Ovary (tissue), 10 donors: ENCODE results near the gene CACNG7. TPM values are rescaled to one million over a fixed set of nuclear protein-coding genes. Genes with fewer than 3 reads are reported as not detected.
A peak's percentile ranks its signal among the peaks of the same experiment; 100 is the strongest.

Experiments
- DNase-seq, 5 donors: peaks; one replicate each; pipeline ENCODE4 v3.0.0-alpha.2; 2019 to 2020
- H3K27ac ChIP-seq, 2 donors: fragments of 200-600 bp; one replicate each; pipeline versions ENCODE4 v1.5.1 to v1.8.0; 2019 to 2022
- H3K27me3 ChIP-seq: fragments of 200-600 bp; one replicate; pipeline ENCODE4 v1.8.0; 2022
- H3K36me3 ChIP-seq: fragments of 200-600 bp; sonication (generic); one replicate; pipeline ENCODE4 v1.5.1; 2019
- H3K4me1 ChIP-seq: one replicate; pipeline ENCODE4 v1.8.1; 2013; ENCODE audit warnings: mild to moderate bottlenecking, moderate library complexity; ENCODE audit not compliant: insufficient read depth
- H3K4me3 ChIP-seq: fragments of 200-600 bp; sonication (generic); one replicate; pipeline ENCODE4 v1.5.1; 2017
- H3K9me3 ChIP-seq, 2 donors: fragments of 200-600 bp in 1 of 2; sonication (generic) in 1 of 2; one replicate each; pipeline versions ENCODE4 v1.5.1 to v1.8.1; 2013 to 2019; ENCODE audit warnings: mild to moderate bottlenecking in 1 of 2, moderate library complexity in 1 of 2
- EP300 ChIP-seq: sonication (generic); formaldehyde crosslinking; IDR thresholded peaks from one replicate; pipeline ENCODE4 v1.6.1; 2017; ENCODE audit warnings: antibody characterized with exemption
- POLR2A ChIP-seq: fragments of 450-650 bp; IDR thresholded peaks from one replicate; pipeline ENCODE4 v1.6.1; 2017; ENCODE audit warnings: antibody characterized with exemption, mild to moderate bottlenecking, moderate library complexity
- WGBS, 3 donors: extraction: QIAGEN DNeasy Blood & Tissue Kit in 1 of 3; methylation state at CpG; one replicate each; pipeline versions ENCODE4 v1.1.5 to v1.1.7; 2013 to 2017; 5-methylcytosine and 5-hydroxymethylcytosine counted together
- intact Hi-C, 4 donors: fragments of 100-400 bp; cut with DNase I; formaldehyde crosslinking; loops; one replicate each; pipeline versions ENCODE4 v1.11.0 to v1.15.1; 2022 to 2023
- long read RNA-seq, 3 donors: library from polyadenylated mRNA in 2 of 3; unstranded in 2 of 3; transcript quantifications; one replicate each; pipeline ENCODE4 v2.0.0 and lab custom pipeline, GENCODE V29; 2021 to 2026
- polyA plus RNA-seq, 2 donors: library from polyadenylated mRNA; stranded (reverse); fragments of 200-250 nt in 1 of 2; fragments of 350-450 nt in 1 of 2; fragmentation: Illumina TruSeq in 1 of 2; extraction: RNeasy Lipid Tissue Mini Kit (QIAGEN cat#74804) in 1 of 2; gene quantifications; one replicate each; pipeline ENCODE4 v1.2.3, GENCODE V29; 2013 to 2014
- total RNA-seq, 7 donors: library from RNA; depleted of rRNA in 2 of 7; stranded (reverse); fragments of >200 nt in 2 of 7; fragmentation: NEBNext Ultra II Directional in 3 of 7; extraction: Animal tissue kit (Norgen Biotek cat#: 25700) in 3 of 7; gene quantifications; one replicate each; pipeline versions ENCODE4 v1.1.0 to v1.2.4, GENCODE V29; 2016 to 2023
- TF ChIP-seq, protein P1 (sequence below), 3 donors: fragments of 450-650 bp in 2 of 3; fragments of 200-600 bp in 1 of 3; IDR thresholded peaks; one replicate each; pipeline versions ENCODE4 v1.5.1 to v1.8.0; 2016 to 2022; ENCODE audit warnings: antibody characterized with exemption in 3 of 3, mild to moderate bottlenecking in 1 of 3
- donor health status: DM: no; HTN: no; CAD: no; lungs with moderate emphysema.
- donor health status: DM: no; HTN: no; CAD: no.
- donor health status: Bipolar disorder and iron deficiency.
- donor health status: DM: yes; HTN: yes; CAD: no.
- donor health status: DM: no; HTN: no; CAD: no.
- donor health status: DM: yes; HTN: yes; CAD: no.

CACNG7 gene
- total RNA-seq (not detected), polyA plus RNA-seq (under 1 TPM in 1 of 2 donors, not detected in 1; 0.02 TPM)
- long read RNA-seq, donor 1, result 0 reads
- long read RNA-seq, donor 2, partial matches to known transcripts, result 0 of 1 reads
- long read RNA-seq, donor 2, other reads (novel, unspliced or antisense), result 0 of 1 reads
- long read RNA-seq, donor 3, result 0 reads

DNA sequence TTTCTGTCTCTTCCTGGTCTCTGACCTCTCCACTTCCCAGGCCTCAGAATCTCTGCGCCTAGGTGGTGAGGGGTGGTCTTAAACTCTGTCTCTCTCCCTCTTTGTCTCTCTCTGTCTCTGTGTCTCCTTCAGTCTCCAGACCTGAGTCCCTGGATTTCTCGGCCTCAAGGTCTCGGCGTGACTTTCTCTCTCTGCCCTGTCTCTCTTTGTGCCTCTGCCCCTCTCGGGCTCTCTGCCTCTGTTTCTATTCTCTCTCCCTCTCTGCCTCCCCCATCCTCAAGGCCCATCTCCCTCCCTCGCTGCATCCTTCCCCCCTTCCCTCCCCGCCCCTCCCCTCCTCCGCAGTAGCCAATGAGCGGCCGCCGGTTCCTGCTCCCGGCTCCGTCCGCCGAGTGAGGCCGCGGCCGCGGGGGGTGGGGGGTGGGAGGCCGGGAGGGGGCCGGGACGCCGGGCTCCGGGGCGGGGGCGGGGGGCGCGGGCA, at the start of gene CACNG7:
Gene CACNG7, plus strand, starts transcription at position 344 of the 481 bp plus-strand sequence. CDS start 3,554 bp downstream, outside the sequence.
- peaks cover 3% of the 10 kb centered on the region for H3K27me3 ChIP-seq
- peaks cover 2% of the 10 kb centered on the region for H3K4me1 ChIP-seq
- H3K4me3 ChIP-seq, result no peak within 1 kb of the TSS
- WGBS, 3 donors, result 1% methylated on average over 19 to 28 of the region's 28 CpGs
- no peak for DNase-seq
- H3K27ac ChIP-seq, result no peak within 1 kb of the TSS
- H3K36me3 ChIP-seq, result no peaks in the 10 kb centered on the region
- TF ChIP-seq POLR2A (no peak), EP300 (no peak)
- TF ChIP-seq, protein P1, sequence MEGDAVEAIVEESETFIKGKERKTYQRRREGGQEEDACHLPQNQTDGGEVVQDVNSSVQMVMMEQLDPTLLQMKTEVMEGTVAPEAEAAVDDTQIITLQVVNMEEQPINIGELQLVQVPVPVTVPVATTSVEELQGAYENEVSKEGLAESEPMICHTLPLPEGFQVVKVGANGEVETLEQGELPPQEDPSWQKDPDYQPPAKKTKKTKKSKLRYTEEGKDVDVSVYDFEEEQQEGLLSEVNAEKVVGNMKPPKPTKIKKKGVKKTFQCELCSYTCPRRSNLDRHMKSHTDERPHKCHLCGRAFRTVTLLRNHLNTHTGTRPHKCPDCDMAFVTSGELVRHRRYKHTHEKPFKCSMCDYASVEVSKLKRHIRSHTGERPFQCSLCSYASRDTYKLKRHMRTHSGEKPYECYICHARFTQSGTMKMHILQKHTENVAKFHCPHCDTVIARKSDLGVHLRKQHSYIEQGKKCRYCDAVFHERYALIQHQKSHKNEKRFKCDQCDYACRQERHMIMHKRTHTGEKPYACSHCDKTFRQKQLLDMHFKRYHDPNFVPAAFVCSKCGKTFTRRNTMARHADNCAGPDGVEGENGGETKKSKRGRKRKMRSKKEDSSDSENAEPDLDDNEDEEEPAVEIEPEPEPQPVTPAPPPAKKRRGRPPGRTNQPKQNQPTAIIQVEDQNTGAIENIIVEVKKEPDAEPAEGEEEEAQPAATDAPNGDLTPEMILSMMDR (IDR thresholded peaks at IDR 0.05), result no peak
- intact Hi-C loops, result loop anchor here in 1 of 4 donors (10.0 kb wide), 1 partner anchor 64 kb away; no protein-coding TSS in a partner anchor
- H3K9me3 ChIP-seq, result no peaks in the 10 kb centered on the region

DNA sequence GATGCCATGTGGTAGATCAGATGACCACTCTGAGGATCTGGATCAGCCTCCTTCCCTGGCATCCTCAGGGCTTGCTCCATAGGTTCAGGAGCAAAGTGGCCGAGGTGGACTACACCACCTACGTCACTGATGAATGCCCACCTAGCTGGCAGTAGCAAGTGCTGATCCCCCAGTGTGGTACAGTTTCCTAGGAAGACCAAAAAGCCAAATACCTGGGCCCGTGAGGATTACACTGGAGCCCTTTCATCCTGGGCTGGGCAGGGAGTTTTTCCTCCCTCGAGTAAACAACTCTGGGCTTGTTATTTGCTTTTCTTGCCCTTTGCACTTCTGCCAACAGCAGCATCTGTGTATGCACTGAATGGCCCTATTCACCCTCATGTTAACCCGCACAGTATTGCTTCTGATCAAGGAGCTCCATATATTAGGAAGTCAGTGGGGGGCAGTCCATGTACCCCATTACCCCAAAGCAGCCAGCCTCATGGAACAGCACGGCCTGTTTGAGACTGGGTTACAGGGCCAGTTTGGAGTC, 44.7 kb upstream of the CACNG7 start:
- Histone ChIP-seq H3K4me3 (no peak overlapping the region), H3K27me3 (no peaks in the 10 kb centered on the region), H3K4me1 (peaks cover 4% of the 10 kb centered on the region), H3K27ac (no peak overlapping the region), H3K9me3 (no peaks in the 10 kb centered on the region), H3K36me3 (no peaks in the 10 kb centered on the region)
- intact Hi-C loops, result loop anchor here in 1 of 4 donors (5.0 kb wide), 1 partner anchor 667 kb away; no protein-coding TSS in a partner anchor
- 70 to 79% (median 78%) methylated on average over 6 of the region's 6 CpGs for WGBS, 3 donors
- DNase-seq, result no peak
- TF ChIP-seq EP300, result no peak
- TF ChIP-seq, protein P1 (IDR thresholded peaks at IDR 0.05), result no peak
- no peak for TF ChIP-seq POLR2A

GRCh38 chr19:53865523-53865917, 43.6 kb upstream of the CACNG7 start:
- Histone ChIP-seq H3K9me3 (no peaks in the 10 kb centered on the region), H3K4me3 (no peak overlapping the region), H3K27ac (peak overlapping the region in 1 of 2 donors; percentile 82), H3K36me3 (no peaks in the 10 kb centered on the region), H3K27me3 (no peaks in the 10 kb centered on the region), H3K4me1 (peaks cover 6% of the 10 kb centered on the region)
- TF ChIP-seq, protein P1 (IDR thresholded peaks at IDR 0.05), result no peak
- TF ChIP-seq POLR2A (no peak), EP300 (no peak)
- no peak for DNase-seq
- intact Hi-C loops, result no loop called here
- WGBS, 3 donors, result 55 to 57% (median 56%) methylated on average over 9 of the region's 9 CpGs

DNA sequence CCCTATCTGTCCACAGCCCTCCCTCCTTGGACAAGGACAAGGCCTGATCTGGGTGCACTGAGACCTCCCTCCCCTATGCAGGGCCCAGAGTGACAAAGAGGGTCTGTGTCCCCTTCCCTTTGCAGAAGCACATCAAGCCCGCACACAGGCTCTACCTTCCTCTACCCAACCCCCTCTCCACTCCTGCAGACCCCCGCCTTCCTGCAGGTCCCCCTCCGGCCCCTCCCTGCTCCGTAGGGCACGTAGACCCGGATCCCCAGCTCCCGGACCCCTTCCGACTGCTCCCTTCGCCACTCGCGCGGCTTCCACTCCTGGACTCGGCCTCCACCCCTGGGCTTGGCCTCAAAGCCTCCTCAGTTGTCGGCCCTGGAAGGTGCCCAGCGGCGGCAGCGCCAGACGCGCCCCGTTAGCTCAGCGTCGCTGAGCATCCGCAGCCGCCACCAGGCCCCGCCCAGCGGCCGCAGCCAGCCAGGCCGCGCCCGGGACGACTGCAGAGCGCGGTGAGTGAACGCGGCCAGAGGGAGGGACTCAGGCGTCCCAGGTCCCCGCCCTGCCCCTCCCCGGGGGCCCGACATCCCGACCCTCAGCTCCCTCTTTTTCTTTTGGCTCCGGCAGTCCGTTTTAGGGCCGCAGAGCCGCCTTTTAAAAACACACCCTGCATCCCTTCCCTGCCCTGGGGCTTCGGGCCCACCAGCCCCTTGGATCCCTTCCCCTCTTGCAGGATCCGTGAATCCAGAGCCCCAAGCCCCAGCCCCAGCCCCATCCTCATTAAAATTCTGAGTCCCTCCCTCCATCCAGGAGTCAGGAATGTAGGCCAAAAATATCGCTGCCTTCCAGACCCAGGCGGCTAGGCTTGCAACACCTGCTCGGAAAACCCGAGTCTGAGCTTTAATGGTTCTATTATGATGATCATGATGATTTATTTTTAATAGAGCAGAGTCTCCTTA, 42.9 kb upstream of the CACNG7 start:
- TF ChIP-seq, protein P1 (IDR thresholded peaks at IDR 0.05), result no peak
- TF ChIP-seq POLR2A, result peak; percentile 22
- Histone ChIP-seq H3K4me1 (peaks cover 6% of the 10 kb centered on the region), H3K9me3 (no peaks in the 10 kb centered on the region), H3K27me3 (no peaks in the 10 kb centered on the region), H3K4me3 (peak overlapping the region; percentile 73), H3K36me3 (no peaks in the 10 kb centered on the region), H3K27ac (peak overlapping the region; percentile 22 to 82)
- intact Hi-C loops, result no loop called here
- WGBS, 3 donors, result 1 to 3% (median 1%) methylated on average over 48 to 50 of the region's 50 CpGs
- DNase-seq, result peak; percentile 55 to 79 (median 74)
